HEK293 (cell line): ENCODE results near the gene ALS2CL.

Experiments used
- CTCF ChIP-seq: fragments of 450-650 bp; formaldehyde crosslinking; IDR thresholded peaks from 2 replicates; pipeline ENCODE4 v1.5.1; 2016; ENCODE audit warnings: missing biosample characterization, missing genetic modification characterization
- MEIS1 ChIP-seq: sonication (generic); formaldehyde crosslinking; IDR thresholded peaks from 2 replicates; pipeline ENCODE4 v1.8.1; 2022; ENCODE audit warnings: missing genetic modification reagents, mild to moderate bottlenecking, borderline replicate concordance
- REPIN1 ChIP-seq: fragments of 450-650 bp; formaldehyde crosslinking; IDR thresholded peaks from 2 replicates; pipeline ENCODE4 v1.5.1; 2017; ENCODE audit warnings: missing biosample characterization, missing genetic modification characterization, low read depth
- WT1 ChIP-seq: fragments of 450-650 bp; formaldehyde crosslinking; IDR thresholded peaks from 2 replicates; pipeline ENCODE4 v1.5.1; 2016; ENCODE audit warnings: missing biosample characterization, missing genetic modification characterization
- ZNF280C ChIP-seq: fragments of 450-650 bp; formaldehyde crosslinking; IDR thresholded peaks from 2 replicates; pipeline ENCODE4 v1.5.1; 2016; ENCODE audit warnings: missing biosample characterization, missing genetic modification characterization
- ZNF513 ChIP-seq: fragments of 450-650 bp; IDR thresholded peaks from 2 replicates; pipeline ENCODE4 v1.5.1; 2018; ENCODE audit warnings: missing biosample characterization, missing genetic modification characterization

GRCh38 chr3:46668591-46668990 is 24.9 kb downstream of the ALS2CL start:
- TF ChIP-seq REPIN1 (tag by site-specific recombination) (no peak), MEIS1 (no peak), CTCF (tag by site-specific recombination) (no peak), ZNF280C (no peak), WT1 (tag by site-specific recombination) (no peak), ZNF513 (tag by site-specific recombination) (no peak)
